ENCODE results near the gene CYP4A22.
A peak's percentile ranks its signal among the peaks of the same experiment; 100 is the strongest.

Gene CYP4A22

DNA sequence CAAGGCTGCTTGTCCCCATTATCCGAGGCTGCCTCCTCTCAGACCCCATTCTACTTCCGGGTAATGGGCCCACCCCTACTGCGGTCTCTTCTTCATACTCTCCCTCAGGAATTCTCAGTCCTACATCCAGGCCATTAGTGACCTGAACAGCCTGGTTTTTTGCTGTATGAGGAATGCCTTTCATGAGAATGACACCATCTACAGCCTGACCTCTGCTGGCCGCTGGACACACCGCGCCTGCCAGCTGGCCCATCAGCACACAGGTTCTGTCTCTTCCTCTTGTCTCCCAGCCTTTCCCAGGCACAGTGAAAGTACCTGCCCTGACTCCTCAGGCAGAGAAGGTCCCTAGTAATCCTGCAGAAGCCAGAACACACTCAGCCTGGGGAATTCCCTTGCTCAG is 6.4 kb downstream of the CYP4A22 start:
- TF ChIP-seq, protein P1, sequence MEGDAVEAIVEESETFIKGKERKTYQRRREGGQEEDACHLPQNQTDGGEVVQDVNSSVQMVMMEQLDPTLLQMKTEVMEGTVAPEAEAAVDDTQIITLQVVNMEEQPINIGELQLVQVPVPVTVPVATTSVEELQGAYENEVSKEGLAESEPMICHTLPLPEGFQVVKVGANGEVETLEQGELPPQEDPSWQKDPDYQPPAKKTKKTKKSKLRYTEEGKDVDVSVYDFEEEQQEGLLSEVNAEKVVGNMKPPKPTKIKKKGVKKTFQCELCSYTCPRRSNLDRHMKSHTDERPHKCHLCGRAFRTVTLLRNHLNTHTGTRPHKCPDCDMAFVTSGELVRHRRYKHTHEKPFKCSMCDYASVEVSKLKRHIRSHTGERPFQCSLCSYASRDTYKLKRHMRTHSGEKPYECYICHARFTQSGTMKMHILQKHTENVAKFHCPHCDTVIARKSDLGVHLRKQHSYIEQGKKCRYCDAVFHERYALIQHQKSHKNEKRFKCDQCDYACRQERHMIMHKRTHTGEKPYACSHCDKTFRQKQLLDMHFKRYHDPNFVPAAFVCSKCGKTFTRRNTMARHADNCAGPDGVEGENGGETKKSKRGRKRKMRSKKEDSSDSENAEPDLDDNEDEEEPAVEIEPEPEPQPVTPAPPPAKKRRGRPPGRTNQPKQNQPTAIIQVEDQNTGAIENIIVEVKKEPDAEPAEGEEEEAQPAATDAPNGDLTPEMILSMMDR (IDR thresholded peaks at IDR 0.05): peak; percentile 52

DNA sequence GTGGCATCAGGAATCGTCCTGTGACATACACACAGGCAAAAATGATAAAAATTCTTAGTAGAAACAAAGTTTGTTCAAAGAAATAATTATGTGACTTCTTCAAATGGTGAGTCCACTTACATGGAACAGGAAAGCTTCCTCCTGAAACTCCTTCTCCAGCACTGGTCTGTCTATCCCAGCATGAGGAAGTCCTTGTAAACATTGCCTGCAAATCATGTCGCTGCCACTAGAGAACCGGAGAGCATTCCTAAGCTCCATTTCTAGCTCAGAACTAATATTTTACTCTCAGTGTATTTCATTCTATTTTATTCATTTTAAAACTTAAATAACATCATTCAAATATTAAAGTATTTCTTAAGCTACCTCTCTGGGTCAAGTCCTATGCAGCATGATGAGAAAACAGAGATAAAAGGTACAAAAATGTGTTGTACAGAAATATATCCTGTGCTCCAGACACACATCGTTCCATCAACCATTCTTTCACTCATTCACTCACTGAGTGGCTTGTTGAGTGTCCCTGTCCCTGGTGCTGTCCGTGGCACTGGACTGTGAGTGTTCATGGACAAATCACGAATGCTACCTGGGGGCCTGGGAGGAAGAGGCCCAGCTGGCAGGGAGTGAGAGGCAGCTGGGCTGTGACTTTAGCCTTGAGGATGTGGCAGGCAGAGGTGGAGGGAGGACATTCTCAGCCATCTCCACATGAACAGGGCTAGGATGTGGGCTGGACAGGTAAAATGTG is 10.0 kb downstream of the CYP4A22 start:
- TF ChIP-seq, protein P1 (IDR thresholded peaks at IDR 0.05): no peak

DNA sequence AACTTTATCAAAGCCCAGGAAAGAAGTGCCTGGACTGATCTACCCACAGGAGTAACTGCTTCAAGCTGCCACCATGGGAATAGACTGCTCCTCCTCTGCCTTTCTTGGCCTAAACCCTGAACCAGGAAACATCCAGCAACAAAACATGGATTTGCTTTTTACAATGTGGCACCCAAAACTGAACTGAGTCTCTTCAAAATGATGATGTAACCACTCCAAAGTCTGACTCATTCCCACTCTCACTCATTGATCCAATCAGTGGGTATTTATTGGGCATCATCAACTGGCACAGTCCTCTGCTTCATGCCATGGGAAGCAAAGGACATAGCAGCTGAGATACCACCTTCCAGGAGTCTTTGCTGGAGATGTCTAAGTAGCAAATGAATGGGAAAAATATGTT is 23.5 kb downstream of the CYP4A22 start:
- TF ChIP-seq, protein P1 (IDR thresholded peaks at IDR 0.05): no peak

DNA sequence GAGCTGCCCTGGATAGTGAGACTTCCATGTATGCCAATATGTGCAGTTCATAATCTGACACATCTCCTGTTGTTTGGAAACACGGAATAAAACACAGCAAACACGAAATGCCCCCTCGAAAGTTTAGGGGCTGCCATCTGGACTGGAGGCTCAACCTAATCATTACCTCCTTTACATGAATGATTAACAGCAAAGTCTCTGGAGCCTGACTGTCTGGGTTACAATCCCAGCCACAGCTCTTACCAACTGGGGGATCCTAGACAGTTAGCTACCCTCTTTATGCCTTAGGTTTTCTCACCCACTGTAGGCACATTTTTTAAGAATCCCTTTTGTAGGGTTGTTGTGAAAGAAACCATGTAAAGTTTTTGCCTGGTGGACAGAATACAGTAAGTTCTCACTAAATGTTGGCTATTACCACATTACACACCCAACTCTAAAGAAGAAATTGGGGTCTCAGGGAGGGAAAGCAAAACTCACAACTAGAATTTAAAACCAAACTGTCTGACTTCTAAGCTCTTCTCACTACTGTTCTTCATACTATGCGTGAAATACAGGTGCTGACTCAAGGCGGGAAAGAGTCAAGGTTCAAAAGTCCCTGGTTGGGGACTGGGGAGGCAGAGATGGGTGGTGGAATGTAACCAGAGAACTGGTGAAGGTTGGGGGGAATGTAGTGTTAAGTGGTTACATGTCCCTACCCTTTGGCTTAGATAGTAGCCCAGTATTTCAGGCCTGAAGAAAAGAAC is 24.2 kb downstream of the CYP4A22 start:
- TF ChIP-seq, protein P1 (IDR thresholded peaks at IDR 0.05): no peak

DNA sequence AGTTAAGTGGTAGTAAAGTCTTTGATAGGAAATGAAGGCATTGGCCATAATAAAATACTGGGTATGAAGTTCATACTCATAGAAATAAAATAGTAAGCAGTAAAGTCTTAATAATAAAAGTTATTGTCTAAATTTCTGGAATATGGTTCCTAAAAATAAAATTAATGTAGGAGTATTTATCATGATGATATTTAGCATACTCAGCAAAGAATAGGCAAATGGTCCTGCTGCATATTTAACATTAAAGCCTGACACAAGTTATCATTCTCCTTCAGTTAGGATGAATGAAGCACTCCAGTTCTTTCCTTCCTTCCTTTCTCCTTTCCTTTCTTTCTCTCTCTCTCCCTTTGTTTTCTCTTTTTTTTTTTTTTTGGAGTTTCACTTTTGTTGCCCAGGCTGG is 27.3 kb downstream of the CYP4A22 start:
- TF ChIP-seq, protein P1 (IDR thresholded peaks at IDR 0.05): no peak

DNA sequence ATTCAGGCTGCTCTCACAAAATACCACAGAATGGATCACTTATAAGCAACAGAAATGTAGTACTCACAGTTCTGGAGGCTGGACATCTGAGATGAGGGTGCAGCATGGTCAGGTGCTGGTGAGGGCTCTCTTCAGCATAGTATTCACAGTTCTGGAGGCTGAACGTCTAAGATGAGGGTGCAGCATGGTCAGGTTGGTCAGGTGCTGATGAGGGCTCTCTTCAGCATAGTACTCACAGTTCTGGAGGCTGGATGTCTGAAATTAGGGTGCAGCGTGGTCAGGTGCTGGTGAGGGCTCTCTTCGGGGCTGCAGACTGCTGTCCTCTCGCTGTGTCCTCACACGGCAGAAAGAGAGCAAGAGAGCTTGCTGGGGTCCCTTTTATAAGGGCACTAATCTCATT is 35.5 kb downstream of the CYP4A22 start:
- TF ChIP-seq, protein P1 (IDR thresholded peaks at IDR 0.05): no peak

DNA sequence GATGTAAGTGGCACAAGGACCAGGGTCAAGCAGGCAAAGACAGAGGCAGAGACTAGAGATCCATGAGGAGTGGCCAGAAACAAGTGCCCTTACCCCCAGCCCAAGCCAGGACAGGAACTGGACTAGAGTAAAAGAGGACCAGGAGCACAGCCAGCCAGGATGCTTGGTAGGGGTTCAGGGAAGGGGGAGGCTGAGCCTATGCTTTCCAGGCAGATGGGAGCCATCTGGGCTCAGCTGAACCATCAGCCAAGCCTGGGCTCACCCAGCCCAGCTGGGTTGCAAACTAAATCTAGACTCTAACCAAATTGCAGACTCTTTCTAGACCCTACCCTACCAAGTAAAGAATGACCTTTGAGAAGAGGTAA is 37.4 kb downstream of the CYP4A22 start:
- TF ChIP-seq, protein P1 (IDR thresholded peaks at IDR 0.05): no peak

Data from LNCAP (cell line).